ENCODE results near the gene PTX4.

PTX4 gene

DNA sequence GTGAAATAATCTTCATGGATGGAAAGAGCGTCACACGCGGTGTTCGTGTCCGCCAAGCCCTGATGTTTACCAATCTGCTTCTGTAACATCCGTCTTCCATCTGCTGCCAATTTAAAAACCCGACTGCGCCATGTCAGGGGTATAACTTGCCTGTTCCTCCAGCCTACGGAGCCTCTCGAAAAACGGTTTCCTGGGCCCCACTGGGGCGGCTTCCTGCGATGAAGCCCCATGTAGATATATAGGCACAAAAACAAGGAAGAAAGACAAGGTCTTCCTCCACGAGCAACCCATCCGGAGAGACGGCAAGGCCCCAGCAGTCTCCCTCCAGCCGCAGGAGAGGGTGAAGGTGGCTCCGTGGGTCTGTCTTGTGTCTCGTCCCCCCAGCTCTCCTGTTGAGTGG lies at the start of gene PTX4:
PTX4 (minus strand) TSS at position 326 of the 400 bp plus-strand sequence; CDS start at position 291, 35 bp downstream.
- no peak for DNase-seq

- no peak for DNase-seq
These were observed 49.1 kb upstream of the PTX4 start for GRCh38 chr16:1537763-1538289.

GRCh38 chr16:1537138-1537577 lies 48.4 kb upstream of the PTX4 start:
- no peak for DNase-seq

- DNase-seq: no peak
These were observed 47.9 kb upstream of the PTX4 start for GRCh38 chr16:1536601-1537000.

GRCh38 chr16:1535391-1536291 lies 46.9 kb upstream of the PTX4 start:
- DNase-seq: no peak

DNA sequence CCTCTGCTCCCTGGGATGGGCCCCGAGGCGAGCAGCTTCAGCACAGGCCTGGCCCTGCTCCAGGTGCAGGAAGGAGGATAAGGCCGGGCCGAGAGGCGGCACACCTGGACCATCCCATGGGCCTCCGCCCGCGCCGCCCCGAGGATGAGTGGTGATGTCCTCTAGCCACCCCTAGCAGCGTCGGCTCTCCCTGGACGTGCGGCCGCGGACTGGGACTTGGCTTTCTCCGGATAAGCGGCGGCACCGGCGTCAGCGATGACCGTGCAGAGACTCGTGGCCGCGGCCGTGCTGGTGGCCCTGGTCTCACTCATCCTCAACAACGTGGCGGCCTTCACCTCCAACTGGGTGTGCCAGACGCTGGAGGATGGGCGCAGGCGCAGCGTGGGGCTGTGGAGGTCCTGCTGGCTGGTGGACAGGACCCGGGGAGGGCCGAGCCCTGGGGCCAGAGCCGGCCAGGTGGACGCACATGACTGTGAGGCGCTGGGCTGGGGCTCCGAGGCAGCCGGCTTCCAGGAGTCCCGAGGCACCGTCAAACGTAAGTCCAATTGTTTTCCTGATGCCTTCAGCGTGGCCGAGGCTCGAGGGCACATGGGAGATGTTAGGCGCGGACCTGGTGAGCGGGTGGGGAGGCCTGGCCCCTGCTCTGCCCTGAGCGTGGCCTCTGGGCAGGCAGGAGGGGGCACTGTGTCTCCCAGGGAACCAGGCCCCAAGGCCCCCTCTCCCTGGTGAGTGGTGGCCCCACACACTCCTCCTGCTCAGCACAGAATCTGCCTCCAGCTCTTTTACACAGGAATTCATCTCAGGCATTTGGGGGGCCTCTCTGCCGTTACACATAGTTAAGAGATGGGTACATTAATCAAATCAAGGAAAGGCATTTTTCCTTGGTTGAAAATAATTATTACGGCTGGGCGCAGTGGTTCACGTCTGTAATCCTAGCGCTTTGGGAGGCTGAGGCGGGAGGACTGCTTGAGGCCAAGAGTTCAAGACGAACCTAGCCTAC lies 45.6 kb upstream of the PTX4 start:
- DNase-seq: no peak

DNA sequence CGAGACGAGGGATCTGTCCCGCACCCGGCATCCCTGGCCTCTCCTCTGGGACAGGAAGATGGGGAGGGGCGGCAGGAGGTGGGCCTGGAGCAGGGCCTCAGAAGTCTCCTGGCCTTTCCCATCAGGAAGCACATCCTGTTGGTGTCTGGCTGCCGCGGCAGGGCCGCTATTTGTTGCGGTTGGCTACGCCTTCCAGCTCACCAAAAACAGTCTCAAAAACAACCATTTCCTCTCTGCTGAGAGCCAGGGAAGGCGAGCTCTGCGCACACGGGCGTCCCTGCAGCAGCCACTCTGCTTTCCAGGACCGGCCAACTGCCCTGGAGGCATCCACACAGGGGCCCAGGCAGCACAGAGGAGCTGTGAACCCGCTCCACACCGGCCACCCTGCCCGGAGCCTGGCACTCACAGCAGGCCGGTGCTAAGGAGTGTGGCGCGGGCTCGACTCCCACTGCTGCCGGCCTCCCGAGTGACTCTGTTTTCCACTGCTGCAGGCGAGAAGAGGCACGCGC lies 44.8 kb upstream of the PTX4 start, which contains the start of gene TMEM204:
TMEM204 (plus strand) TSS at position 224 of the 509 bp plus-strand sequence. CDS start 610 bp downstream, outside the sequence.
- DNase-seq: no peak

DNA sequence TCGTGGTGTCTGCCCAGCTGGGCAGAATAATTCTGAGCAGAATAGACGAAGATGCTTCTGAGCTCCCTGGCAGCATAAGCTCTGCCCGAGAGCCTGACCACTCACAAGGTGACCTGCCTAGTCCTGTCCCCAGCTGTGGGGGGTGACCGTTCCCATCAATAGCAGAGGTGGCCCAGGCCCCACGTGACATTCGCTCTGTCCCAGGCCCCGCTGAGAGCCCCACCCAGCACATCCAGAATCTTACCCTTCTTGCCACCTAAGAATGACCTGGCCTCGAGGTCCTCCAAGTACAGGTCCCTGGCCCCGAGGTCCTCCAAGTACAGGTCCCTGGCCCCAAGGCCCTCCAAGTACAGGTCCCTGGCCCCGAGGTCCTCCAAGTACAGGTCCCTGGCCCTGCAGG lies 44.0 kb upstream of the PTX4 start:
- no peak for DNase-seq

GRCh38 chr16:1532081-1532760 lies 43.5 kb upstream of the PTX4 start:
- DNase-seq: no peak

DNA sequence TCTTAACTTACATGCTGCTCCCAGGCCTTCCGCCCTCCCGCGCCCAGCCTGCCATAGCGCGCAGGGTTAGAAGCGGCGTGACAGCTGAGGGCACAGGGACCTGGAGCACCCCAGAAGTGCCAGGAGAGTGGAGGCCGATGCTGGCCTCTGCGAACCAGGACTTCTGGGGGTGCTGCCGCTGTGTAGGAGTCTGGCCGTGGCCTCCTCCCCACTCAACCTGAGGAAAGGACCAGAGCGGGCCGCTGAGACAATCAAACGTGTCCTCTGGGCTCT lies 42.8 kb upstream of the PTX4 start:
- no peak for DNase-seq

GRCh38 chr16:1530883-1531637 lies 42.3 kb upstream of the PTX4 start:
- DNase-seq: no peak

- DNase-seq: no peak
These were observed 41.7 kb upstream of the PTX4 start for GRCh38 chr16:1530349-1530882.

DNA sequence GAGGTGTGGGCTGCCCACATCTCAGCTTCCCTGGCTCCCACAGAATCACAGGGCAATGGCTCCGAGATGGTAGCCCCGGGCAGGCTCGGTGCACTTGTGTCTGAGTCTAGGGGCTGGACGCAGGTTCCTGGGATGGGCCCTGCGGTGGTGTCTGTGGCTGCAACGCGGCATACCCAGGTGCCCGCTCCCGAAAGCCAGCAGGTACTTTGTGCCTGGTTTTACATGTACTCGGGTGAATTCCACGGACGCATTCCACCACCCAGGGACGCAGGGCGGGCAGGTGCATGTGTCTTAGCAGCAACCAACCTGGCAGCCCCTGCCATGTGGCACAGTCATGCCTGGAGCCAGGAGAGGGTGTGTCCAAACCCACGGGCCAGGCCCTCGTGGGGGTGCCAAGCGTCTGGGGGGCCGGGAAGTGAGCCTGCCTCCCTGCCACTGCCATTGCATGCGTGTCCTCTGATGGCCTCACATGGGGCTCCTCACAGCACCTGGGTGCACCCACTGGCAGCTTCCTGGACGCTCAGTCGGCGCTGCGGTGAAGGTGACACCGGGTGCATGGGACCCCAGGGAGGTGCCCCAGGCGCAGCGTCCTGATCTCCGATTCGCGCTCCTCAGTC lies 40.3 kb upstream of the PTX4 start:
- no peak for DNase-seq

DNA sequence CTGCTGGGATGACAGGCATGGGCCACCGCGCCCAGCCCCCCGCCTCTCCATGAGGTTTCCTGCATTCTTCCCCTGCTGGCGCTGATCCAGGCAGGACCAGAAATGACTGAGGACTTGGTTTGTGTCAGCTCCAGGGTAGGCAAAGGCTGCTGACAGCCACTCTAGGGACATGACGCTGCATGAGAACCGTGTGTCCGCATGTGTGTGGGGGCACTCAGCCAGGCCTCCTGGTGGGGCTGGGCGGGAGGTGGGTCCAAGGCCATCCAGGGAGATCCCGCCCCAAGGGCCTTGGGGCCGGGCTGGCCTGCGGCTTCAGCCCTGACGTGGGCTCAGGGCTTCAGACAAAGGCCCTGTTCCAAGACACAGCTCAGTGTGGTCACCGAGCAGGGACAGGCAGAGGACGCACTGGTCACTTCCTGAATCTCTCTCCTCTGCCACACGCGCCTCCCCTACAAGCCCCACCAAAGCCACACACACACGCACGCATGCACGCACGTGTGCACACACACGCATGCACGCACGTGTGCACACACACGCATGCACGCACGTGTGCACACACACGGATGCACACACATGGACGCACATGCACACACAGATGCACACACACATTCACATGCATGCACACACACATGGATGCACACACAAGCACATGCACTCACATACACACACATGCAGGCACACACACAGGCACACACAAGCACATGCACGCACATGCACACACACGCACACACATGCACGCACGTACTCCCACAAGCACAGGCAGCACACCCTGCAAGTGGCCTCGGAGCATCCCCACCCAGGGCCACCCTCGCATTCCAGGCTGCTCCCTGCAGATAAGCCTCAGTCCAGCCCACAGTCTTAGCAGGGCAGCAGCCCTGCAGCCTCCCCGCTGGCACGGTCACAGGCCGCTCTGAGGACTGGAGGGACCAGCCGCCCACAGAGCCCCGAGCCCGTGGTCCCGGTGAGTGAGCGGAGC lies 39.4 kb upstream of the PTX4 start:
- DNase-seq: no peak

DNA sequence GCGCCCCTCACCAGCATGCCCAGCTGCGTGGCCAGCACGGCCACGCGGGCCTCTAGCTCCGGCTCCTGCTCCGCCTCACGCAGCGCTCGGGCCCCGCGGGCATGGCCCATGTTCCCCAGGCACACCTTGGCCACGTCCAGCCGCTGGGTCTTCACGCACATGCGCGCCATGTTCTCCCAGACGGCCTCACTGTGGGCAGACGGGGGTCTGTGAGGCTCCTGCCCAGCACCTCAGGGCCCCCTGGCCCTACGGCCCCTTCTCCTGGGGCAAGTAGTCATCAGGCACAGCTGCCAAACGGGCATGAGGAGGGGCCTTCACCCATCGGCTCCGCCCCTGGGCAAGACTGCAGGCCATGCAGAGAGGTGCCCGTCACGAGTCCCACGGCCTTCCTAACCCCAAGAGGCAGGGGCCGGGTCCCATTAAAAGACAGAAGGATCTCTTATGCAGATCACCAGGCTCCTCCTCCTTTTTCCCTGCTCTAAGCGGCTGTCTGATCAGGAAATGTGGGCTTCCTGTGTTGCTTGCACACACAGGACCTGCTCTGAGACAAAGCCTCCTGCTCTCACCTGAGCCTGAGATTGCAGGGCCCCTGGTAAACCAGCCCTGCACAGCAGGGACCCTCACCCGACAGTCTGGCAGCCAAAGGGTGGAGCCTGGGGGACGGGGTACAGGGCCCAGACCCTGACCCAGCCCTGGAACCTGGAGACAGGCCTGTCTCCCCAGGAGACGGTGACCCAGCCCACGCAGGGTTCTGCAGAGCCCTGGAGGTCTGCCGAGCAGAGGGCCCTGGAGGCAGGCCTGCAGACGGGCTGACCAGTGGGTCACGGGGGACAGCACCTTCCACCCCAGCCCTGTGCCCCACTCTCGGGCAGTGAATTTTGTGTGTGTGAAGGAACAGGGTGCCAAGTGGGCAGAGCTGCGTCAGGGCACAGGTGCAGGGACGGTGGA lies 38.1 kb upstream of the PTX4 start:
- DNase-seq: no peak

GRCh38 chr16:1525871-1526607 lies 37.3 kb upstream of the PTX4 start:
- DNase-seq: no peak

- DNase-seq: no peak
These were observed 35.6 kb upstream of the PTX4 start for GRCh38 chr16:1524366-1524765.
